ENCODE data around the gene OMG.
"Not testable (repeated sequence)": the region's sequence is repeated elsewhere in the genome, so short reads cannot be mapped to it uniquely, and the experiment has no call there.

OMG gene, protein sequence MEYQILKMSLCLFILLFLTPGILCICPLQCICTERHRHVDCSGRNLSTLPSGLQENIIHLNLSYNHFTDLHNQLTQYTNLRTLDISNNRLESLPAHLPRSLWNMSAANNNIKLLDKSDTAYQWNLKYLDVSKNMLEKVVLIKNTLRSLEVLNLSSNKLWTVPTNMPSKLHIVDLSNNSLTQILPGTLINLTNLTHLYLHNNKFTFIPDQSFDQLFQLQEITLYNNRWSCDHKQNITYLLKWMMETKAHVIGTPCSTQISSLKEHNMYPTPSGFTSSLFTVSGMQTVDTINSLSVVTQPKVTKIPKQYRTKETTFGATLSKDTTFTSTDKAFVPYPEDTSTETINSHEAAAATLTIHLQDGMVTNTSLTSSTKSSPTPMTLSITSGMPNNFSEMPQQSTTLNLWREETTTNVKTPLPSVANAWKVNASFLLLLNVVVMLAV

DNA sequence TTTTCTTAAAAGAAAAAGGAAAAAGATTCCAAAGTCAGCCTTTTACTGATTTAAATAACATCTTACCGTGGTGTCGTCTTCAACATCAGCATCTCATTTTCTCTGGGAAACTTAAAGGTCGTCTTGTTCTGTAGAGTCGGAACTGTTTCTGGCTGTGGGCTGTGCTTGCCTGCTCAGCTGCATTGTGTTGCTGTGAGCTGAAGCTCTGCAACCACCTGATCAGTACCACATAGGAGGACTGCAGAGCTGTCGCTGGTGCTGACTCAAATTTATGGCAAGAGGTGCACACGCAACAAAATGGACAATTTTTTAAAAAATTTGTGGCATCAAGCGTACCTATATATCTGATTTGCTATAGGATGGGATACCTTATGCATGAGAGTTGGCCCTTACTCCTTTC lies at the start of gene OMG:
Gene OMG, minus strand, starts transcription at position 150 of the 400 bp plus-strand sequence. CDS start 908 bp downstream, outside the sequence.
- no peak for DNase-seq
- TF ChIP-seq GATA1 (IDR thresholded peaks at IDR 0.05; ENCODE audit: low read depth, low read length): no peak
- no peak for TF ChIP-seq POLR2A (IDR thresholded peaks at IDR 0.05; ENCODE audit: low read length)

DNA sequence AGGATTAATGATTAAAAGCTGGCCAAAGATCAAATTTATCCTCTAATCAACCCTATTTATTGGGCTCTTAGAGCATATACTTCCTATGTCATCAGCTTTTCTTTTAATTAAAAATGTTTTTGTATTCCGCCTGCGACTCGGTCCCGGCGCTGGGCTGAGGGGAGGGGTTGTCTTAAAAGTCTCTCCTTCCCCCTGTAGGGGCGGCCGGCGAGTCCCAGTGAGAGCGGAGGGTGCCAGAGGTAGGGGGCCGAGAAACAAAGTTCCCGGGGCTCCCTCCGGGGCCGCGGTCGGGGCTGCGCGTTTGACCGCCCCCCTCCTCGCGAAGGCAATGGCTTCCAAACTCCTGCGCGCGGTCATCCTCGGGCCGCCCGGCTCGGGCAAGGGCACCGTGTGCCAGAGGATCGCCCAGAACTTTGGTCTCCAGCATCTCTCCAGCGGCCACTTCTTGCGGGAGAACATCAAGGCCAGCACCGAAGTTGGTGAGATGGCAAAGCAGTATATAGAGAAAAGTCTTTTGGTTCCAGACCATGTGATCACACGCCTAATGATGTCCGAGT lies 48.2 kb upstream of the OMG start:
- not testable (repeated sequence) for DNase-seq

DNA sequence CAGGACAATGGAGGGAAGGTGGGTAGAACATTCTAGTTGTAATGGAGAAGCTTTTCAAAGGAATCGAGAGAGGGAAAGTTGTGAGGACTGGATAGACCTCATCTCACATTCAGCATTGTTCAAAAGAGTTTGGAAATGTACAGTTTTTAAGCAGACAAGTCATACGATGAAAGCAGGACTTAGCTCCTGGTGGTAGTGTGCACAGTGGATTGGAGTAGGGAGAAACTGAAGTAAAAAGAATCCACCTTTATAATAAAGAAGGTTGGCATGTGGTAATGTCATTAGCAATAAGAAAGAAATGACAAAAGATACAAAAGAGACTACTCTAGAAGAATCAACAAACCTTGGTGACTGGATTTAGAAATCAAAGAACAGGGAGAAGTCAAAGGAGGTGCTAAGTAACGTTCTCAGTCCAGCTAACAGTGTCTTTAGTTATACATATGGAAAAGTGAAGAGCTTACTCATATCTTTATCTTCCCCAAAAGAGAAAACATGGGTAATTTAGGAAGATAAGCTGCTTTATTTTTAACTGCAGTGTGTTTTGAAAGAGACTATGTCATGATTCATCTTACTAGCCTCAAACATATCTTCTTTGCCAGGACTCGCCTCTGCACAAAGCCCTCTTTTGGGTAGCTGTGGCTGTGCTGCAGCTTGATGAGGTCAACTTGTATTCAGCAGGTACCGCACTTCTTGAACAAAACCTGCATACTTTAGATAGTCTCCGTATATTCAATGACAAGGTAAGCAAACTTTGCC lies 43.0 kb upstream of the OMG start:
- DNase-seq: peak; percentile 46 to 58
- TF ChIP-seq POLR2A (IDR thresholded peaks at IDR 0.05; ENCODE audit: low read length) (no peak), GATA1 (IDR thresholded peaks at IDR 0.05; ENCODE audit: low read depth, low read length) (no peak)

DNA sequence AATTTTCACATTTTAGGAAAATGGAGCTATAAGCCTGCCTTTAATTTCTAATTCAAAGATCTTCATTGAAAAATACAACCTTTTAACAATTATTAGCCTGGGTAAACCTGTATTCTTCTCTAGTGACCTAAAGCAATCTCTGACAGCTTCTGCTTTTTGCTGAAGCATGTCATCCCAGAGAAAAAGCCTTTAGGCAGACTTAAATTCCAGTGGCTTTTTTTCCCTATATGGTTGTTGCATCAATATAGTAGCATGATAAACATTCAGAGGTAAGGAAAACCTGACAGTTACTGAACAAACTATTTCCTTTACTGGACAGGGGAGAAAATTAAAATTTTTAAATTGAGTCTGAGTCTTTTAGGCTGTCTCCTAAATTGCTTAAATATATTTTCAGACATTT lies 32.2 kb upstream of the OMG start:
- no peak for DNase-seq
- TF ChIP-seq GATA1 (IDR thresholded peaks at IDR 0.05; ENCODE audit: low read depth, low read length): no peak
- no peak for TF ChIP-seq POLR2A (IDR thresholded peaks at IDR 0.05; ENCODE audit: low read length)

DNA sequence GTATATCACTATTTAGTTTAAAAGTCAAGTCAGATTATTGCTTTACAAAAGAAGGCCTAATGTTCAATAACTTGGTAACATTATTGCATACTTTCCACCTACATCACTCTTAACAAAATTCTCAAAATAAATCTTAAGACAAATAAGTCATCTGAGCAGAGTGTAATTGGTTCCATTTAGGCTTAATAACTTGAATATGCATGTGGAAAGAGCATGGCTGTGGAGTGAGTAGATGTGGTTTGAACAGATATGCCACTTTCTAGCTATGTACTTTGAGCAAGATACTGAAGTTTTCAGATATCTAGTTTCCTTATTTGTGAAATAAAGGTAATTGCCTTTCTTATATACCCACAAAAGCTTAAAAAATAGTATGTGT lies 31.1 kb upstream of the OMG start:
- TF ChIP-seq POLR2A (IDR thresholded peaks at IDR 0.05; ENCODE audit: low read length) (no peak), GATA1 (IDR thresholded peaks at IDR 0.05; ENCODE audit: low read depth, low read length) (no peak)
- no peak for DNase-seq

DNA sequence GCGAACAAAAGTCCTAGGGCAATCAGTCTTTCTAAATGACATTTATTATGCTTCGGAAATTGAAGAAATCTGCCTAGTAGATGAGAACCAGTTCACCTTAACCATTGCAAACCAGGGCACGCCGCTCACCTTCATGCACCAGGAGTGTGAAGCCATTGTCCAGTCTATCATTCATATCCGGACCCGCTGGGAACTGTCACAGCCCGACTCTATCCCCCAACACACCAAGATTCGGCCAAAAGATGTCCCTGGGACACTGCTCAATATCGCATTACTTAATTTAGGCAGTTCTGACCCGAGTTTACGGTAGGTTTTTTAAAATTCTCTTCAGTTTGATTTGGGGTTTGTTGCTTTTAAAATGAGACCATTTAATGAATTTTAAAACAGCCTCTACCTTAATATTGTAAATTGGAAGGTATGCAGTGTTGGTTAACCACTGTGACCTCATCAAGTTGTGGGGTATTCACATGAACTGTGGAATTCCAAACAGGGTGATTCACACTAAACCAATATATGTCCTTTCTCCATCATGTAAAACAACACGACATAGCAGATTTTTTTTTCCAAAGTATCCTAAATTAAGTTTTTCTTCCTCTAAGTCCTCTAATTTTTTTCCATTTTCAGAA lies 30.6 kb upstream of the OMG start:
- TF ChIP-seq GATA1 (IDR thresholded peaks at IDR 0.05; ENCODE audit: low read depth, low read length) (no peak), POLR2A (IDR thresholded peaks at IDR 0.05; ENCODE audit: low read length) (no peak)
- DNase-seq: no peak

DNA sequence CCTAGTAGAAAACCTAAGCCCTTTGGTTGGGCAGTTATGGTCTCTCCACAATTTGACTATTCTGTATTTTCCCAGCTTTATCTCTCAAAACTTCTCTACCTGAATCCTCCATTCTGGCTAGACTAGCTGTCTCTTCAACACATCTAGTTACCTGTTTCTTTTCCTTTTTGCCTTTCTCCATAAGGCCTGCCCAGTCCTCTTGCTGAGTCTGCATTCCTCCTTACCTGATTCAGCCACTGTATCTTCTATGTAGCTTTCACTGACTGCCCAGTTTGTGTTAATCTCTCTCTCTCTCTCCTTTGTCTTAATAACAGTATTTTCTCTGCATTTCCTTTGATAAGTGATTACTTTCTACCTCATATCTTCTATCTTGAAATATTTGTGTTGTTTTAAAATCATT lies 26.5 kb upstream of the OMG start:
- DNase-seq: no peak
- no peak for TF ChIP-seq GATA1 (IDR thresholded peaks at IDR 0.05; ENCODE audit: low read depth, low read length)
- TF ChIP-seq POLR2A (IDR thresholded peaks at IDR 0.05; ENCODE audit: low read length): no peak

DNA sequence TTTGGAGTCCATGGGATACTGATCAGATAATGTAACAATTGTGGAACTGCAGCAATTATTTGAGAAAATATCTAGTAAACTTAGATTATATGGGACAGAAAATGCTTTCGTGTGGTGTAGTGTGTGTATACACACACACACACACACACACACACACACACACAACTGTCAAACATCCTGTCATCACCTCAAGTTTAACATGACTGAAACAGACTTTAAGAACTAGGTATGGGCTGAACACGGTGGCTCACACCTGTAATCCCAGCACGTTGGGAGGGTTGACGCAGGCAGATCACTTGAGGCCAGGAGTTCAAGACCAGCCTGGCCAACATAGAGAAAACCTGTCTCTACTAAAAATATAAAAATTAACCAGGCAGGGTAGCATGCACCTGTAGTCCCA lies 24.9 kb upstream of the OMG start:
- DNase-seq: no peak
- TF ChIP-seq GATA1 (IDR thresholded peaks at IDR 0.05; ENCODE audit: low read depth, low read length) (no peak), POLR2A (IDR thresholded peaks at IDR 0.05; ENCODE audit: low read length) (no peak)

DNA sequence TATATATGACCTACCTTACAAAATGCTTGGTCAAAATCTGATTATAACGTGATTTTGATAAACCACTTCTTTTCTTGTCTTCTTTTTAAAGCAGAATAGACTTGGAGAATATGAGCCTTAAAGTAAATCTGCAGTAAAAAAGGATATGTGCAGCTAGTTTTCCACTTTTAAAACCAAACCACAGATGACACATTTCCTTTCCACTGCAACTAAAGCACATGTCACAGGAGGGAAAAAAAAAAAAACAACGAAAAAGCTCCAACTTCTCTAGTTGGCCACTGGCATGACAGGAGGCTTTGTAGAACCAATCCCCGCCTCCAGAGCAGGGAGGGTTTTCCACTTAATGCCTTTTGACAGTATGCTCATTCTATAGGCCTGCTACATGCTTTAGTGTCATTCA lies 24.4 kb upstream of the OMG start, which contains the start of gene EVI2A:
Gene EVI2A, minus strand, starts transcription at position 142 of the 400 bp plus-strand sequence. CDS start 2,609 bp downstream, outside the sequence.
- DNase-seq: peak in 1 of 2 experiments; percentile 3
- TF ChIP-seq POLR2A (IDR thresholded peaks at IDR 0.05; ENCODE audit: low read length): no peak
- no peak for TF ChIP-seq GATA1 (IDR thresholded peaks at IDR 0.05; ENCODE audit: low read depth, low read length)

DNA sequence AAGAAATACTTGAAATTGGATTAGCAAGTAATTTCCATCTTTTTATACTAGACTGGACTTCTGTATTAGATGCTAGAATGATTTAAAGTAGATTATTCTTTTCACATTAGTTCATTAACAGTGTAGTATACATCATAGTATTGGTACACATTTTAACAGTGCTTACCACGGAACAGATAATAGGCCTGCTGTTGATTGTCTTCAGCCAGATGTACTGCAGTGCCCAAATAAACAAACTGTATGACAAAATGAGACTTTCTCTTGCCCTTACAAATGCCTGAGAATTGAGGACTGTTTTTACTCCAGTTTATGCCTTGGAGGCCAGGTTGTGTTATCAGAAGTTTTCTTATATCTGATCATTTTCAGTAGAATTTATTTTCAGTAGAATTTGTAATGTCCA lies 23.8 kb upstream of the OMG start:
- TF ChIP-seq GATA1 (IDR thresholded peaks at IDR 0.05; ENCODE audit: low read depth, low read length) (no peak), POLR2A (IDR thresholded peaks at IDR 0.05; ENCODE audit: low read length) (no peak)
- DNase-seq: no peak

DNA sequence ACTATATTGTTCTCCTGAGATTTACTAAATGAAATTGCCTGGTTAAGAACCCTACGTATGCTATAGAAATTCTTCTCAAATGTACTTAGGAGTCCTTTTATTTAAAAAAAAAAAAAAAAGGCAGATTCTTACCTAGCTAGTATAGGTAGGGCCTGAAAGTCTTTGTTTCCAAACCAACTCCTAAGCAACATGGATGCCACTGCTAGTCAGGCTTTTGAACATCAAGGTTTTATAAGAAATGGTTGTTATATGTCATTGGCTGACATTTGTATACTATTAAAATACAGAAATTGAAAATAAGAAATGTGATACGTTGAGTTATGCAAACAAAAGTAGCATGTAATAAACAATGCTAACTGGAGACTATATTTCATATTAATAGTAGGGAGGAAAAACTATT lies 23.2 kb upstream of the OMG start:
- TF ChIP-seq GATA1 (IDR thresholded peaks at IDR 0.05; ENCODE audit: low read depth, low read length): no peak
- TF ChIP-seq POLR2A (IDR thresholded peaks at IDR 0.05; ENCODE audit: low read length): no peak
- DNase-seq: no peak

DNA sequence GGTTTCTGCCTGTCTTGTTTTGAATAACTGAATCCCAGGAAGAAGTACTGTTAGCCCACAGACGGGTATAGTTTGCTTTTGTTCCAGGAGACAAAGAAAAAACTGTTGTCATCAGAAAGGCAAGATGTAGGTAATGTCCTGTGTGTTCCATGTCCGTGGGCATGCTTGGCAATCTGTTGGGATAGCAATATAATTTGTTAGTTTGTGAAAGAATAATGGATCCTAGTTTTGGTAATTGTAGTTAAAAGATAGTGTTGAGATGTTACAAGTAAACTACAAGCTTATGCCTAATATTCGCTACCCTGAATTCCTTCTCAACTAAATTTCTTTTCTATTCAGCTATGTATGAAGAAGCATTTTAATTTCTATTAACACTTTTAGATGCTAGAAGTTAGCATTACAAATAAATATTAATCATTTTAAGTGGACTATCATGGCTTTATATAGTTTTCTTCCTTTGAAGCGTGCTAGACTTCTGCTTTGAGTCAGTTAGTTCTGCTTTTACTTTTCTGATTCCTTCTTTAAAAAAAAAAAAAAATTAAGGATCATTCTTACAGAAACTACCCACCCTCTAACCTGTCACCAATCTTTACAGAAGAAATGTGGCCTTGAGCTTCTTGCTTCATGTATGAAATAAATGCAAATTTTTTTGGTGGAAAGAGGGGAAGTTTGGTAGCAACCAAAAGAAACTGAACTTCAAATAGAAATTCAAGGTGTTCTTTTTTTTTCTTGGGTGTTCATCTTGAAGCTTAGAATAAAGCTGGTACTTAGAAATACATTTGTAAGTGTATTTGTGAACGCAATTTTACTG lies 22.0 kb upstream of the OMG start:
- DNase-seq: no peak
- TF ChIP-seq POLR2A (IDR thresholded peaks at IDR 0.05; ENCODE audit: low read length): no peak
- TF ChIP-seq GATA1 (IDR thresholded peaks at IDR 0.05; ENCODE audit: low read depth, low read length): no peak

DNA sequence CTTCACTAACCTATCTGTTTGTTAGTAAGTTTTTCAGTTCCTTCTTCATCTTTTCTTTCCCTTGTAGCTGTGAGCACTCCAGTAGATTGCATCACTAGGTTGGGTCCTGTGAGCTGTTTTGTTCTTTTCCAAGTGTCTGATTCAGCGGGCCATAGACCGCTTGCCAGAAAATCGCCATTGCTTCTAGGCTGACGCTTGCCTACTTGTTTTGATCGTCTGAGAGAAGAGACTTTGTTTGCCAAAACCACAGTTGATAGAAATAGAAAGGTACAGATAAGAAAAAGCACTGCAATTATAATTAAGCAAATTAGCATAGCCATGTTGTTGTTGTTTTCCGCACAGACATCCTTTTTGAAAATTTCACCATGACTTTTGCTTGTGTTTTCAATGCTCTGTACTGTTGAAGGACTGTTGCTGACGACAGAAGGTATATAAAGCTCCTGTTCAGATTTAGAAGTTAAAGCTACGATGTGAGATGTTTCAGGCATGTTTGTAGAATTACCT lies 21.3 kb upstream of the OMG start:
- no peak for TF ChIP-seq POLR2A (IDR thresholded peaks at IDR 0.05; ENCODE audit: low read length)
- TF ChIP-seq GATA1 (IDR thresholded peaks at IDR 0.05; ENCODE audit: low read depth, low read length): no peak
- DNase-seq: no peak
